K562 (cell line): ENCODE results near the gene NXPH4. TPM values are rescaled to one million over a fixed set of nuclear protein-coding genes. Genes with fewer than 3 reads are reported as not detected.

Experiments used
- C11orf30 ChIP-seq: fragments of 450-650 bp; IDR thresholded peaks from 2 replicates; pipeline ENCODE4 v1.6.1; 2016; ENCODE audit warnings: low read depth, mild to moderate bottlenecking
- CBFA2T2 ChIP-seq: fragments of 450-650 bp; conservative IDR thresholded peaks from 2 replicates; pipeline ENCODE4 v1.6.1; 2017; ENCODE audit warnings: mild to moderate bottlenecking
- CBFB ChIP-seq: sonication (generic); formaldehyde crosslinking; IDR thresholded peaks from 2 replicates; pipeline ENCODE4 v1.4.0; 2020; ENCODE audit warnings: mild to moderate bottlenecking, missing genetic modification reagents
- CHD4 ChIP-seq: fragments of 200-600 bp; sonication (generic); IDR thresholded peaks from 3 replicates; pipeline ENCODE4 v1.6.1; 2012; ENCODE audit warnings: low read depth, mild to moderate bottlenecking, mixed read lengths, low read length, inconsistent platforms; ENCODE audit not compliant: insufficient read depth, insufficient replicate concordance, poor library complexity, severe bottlenecking
- DEAF1 ChIP-seq: fragments of 450-650 bp; formaldehyde crosslinking; IDR thresholded peaks from 2 replicates; pipeline ENCODE4 v1.4.0; 2020; ENCODE audit warnings: mild to moderate bottlenecking, moderate library complexity
- GTF2F1 ChIP-seq: IDR thresholded peaks from 2 replicates; pipeline ENCODE4 v1.6.1; 2011; ENCODE audit warnings: low read depth, low read length, improper control_type of control experiment
- HDAC8 ChIP-seq: fragments of 450-650 bp; IDR thresholded peaks from 2 replicates; pipeline ENCODE4 v1.6.1; 2016; ENCODE audit warnings: mild to moderate bottlenecking, missing genetic modification characterization, moderate library complexity, missing compliant biosample characterization
- KDM1A ChIP-seq, 2 experiments: fragments of 450-650 bp; IDR thresholded peaks; 2 replicates each; pipeline ENCODE4 v1.6.1; 2016; ENCODE audit warnings: mild to moderate bottlenecking in 2 of 2
- KLF6 ChIP-seq: fragments of 250-450 bp; sonication (Bioruptor Pico); IDR thresholded peaks from 2 replicates; pipeline ENCODE4 v1.4.0; 2020; ENCODE audit warnings: mild to moderate bottlenecking, moderate library complexity, borderline replicate concordance
- MTA3 ChIP-seq: fragments of 450-650 bp; formaldehyde crosslinking; IDR thresholded peaks from 2 replicates; pipeline ENCODE4 v1.6.1; 2017; ENCODE audit warnings: mild to moderate bottlenecking, borderline replicate concordance
- NEUROD1 ChIP-seq: fragments of 150-350 bp; IDR thresholded peaks from 2 replicates; pipeline ENCODE4 v1.6.1; 2014; ENCODE audit warnings: borderline replicate concordance, low read length, low read depth; ENCODE audit not compliant: partially characterized antibody
- NFE2L1 ChIP-seq: fragments of 450-650 bp; IDR thresholded peaks from 2 replicates; pipeline ENCODE4 v1.6.1; 2016; ENCODE audit warnings: missing genetic modification characterization, low read depth, mild to moderate bottlenecking, missing compliant biosample characterization, moderate library complexity, borderline replicate concordance
- NRF1 ChIP-seq, 2 experiments: fragments of 450-650 bp; IDR thresholded peaks in 1 of 2; conservative IDR thresholded peaks in 1 of 2; 2 replicates each; pipeline ENCODE4 v1.6.1; 2014; ENCODE audit warnings: mild to moderate bottlenecking in 2 of 2
- RHOXF2B ChIP-seq: fragments of 250-450 bp; sonication (Bioruptor Pico); conservative IDR thresholded peaks from 2 replicates; pipeline ENCODE4 v1.5.1; 2021
- TCF7L2 ChIP-seq: fragments of 150-350 bp; IDR thresholded peaks from 2 replicates; pipeline ENCODE4 v1.6.1; 2016; ENCODE audit warnings: low read depth, mild to moderate bottlenecking, low read length, moderate library complexity
- TEAD4 ChIP-seq, 2 experiments: sonication (generic) in 1 of 2; formaldehyde crosslinking in 1 of 2; IDR thresholded peaks; 2 replicates each; pipeline versions ENCODE4 v1.6.1 to v1.8.0; 2012 to 2022; ENCODE audit warnings: borderline replicate concordance in 1 of 2, inconsistent platforms in 1 of 2, low read length in 1 of 2, mild to moderate bottlenecking in 1 of 2, missing genetic modification reagents in 1 of 2
- TFAM ChIP-seq: fragments of 250-450 bp; sonication (Bioruptor Pico); conservative IDR thresholded peaks from 2 replicates; pipeline ENCODE4 v1.5.0; 2021; ENCODE audit warnings: mild to moderate bottlenecking, moderate library complexity
- TRIM28 ChIP-seq: fragments of 450-650 bp; IDR thresholded peaks from 2 replicates; pipeline ENCODE4 v1.6.1; 2017
- ZNF12 ChIP-seq: sonication (generic); formaldehyde crosslinking; IDR thresholded peaks from 2 replicates; pipeline ENCODE4 v1.4.0; 2020; ENCODE audit warnings: mild to moderate bottlenecking, missing genetic modification reagents
- ZNF146 ChIP-seq: IDR thresholded peaks from one replicate; pipeline ENCODE4 v1.6.1; 2018; ENCODE audit warnings: missing compliant biosample characterization; ENCODE audit not compliant: unreplicated experiment
- ZNF184 ChIP-seq: sonication (generic); formaldehyde crosslinking; IDR thresholded peaks from 2 replicates; pipeline ENCODE4 v1.5.0; 2020; ENCODE audit warnings: missing genetic modification reagents
- ZNF695 ChIP-seq: fragments of 450-650 bp; formaldehyde crosslinking; IDR thresholded peaks from 2 replicates; pipeline ENCODE4 v1.4.0; 2020; ENCODE audit warnings: mild to moderate bottlenecking, moderate library complexity
- ZNF717 ChIP-seq: fragments of 250-450 bp; sonication (Bioruptor Pico); IDR thresholded peaks from 2 replicates; pipeline ENCODE4 v1.5.0; 2021
- polyA plus RNA-seq, 8 experiments: library from polyadenylated mRNA; depleted of rRNA in 4 of 8; stranded (reverse) in 5 of 8; unstranded in 3 of 8; fragments of >200 nt; fragmentation: Nextera tagmentation in 2 of 8; fragmentation: Illumina TruSeq in 1 of 8; extraction: Ambion mirVana in 2 of 8; extraction: Trizol in 1 of 8; gene quantifications; 2 replicates each; pipeline versions ENCODE4 v1.2.1 to v1.2.3, GENCODE V29; 2011 to 2014; ENCODE audit warnings: inconsistent platforms in 1 of 8, missing spikeins in 1 of 8
- total RNA-seq, 7 experiments: library from RNA; depleted of rRNA in 6 of 7; stranded (reverse); fragments of >200 nt in 6 of 7; fragmentation: Illumina TruSeq in 2 of 7; extraction: Trizol in 2 of 7; gene quantifications; 2 replicates each; pipeline versions ENCODE4 v1.2.1 to v1.2.3, GENCODE V29; 2011 to 2021; ENCODE audit warnings: low replicate concordance in 1 of 7
- TF ChIP-seq, protein P1 (sequence below): sonication (generic); formaldehyde crosslinking; IDR thresholded peaks from 2 replicates; pipeline ENCODE4 v1.8.0; 2022; ENCODE audit warnings: mild to moderate bottlenecking, missing genetic modification reagents

Gene NXPH4
- total and polyA plus RNA-seq, 9 of the 15 experiments (the other 6 are each of a cell fraction or from before 2014, with no cell fraction given), result 0.49 to 2.7 (median 1.1) TPM; not detected in 4

- no peak for TF ChIP-seq ZNF717 (CRISPR knock-in tag)
- no peak for TF ChIP-seq NEUROD1
- peak; percentile 97 to 98 for TF ChIP-seq NRF1 (conservative IDR thresholded peaks at IDR 0.05 in 1 of 2, IDR thresholded peaks at IDR 0.05 in 1 of 2)
- TF ChIP-seq HDAC8 (tag), result no peak
- no peak for TF ChIP-seq CBFA2T2
- no peak for TF ChIP-seq ZNF146
- TF ChIP-seq TFAM (CRISPR knock-in tag), result no peak
- TF ChIP-seq MTA3, result no peak
- TF ChIP-seq KLF6 (CRISPR knock-in tag), result no peak
- peak; percentile 71 for TF ChIP-seq ZNF12 (CRISPR knock-in tag)
- no peak for TF ChIP-seq RHOXF2B (CRISPR knock-in tag)
- TF ChIP-seq ZNF184 (CRISPR knock-in tag), result no peak
- no peak for TF ChIP-seq GTF2F1
- TF ChIP-seq CBFB (CRISPR knock-in tag), result 0 out of 2 replicates have a peak, but pooled peaks have one; percentile 30
- TF ChIP-seq NFE2L1 (tag), result no peak
- no peak for TF ChIP-seq TEAD4 (IDR thresholded peaks at IDR 0.05; ENCODE audit: low read length)
- TF ChIP-seq TEAD4 (CRISPR knock-in tag; IDR thresholded peaks at IDR 0.05; ENCODE audit: borderline replicate concordance), result no peak
- TF ChIP-seq, protein P1, sequence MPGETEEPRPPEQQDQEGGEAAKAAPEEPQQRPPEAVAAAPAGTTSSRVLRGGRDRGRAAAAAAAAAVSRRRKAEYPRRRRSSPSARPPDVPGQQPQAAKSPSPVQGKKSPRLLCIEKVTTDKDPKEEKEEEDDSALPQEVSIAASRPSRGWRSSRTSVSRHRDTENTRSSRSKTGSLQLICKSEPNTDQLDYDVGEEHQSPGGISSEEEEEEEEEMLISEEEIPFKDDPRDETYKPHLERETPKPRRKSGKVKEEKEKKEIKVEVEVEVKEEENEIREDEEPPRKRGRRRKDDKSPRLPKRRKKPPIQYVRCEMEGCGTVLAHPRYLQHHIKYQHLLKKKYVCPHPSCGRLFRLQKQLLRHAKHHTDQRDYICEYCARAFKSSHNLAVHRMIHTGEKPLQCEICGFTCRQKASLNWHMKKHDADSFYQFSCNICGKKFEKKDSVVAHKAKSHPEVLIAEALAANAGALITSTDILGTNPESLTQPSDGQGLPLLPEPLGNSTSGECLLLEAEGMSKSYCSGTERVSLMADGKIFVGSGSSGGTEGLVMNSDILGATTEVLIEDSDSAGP, result no peak
- no peak for TF ChIP-seq CHD4
- no peak for TF ChIP-seq TCF7L2
- no peak for TF ChIP-seq KDM1A (IDR thresholded peaks at IDR 0.05)
- no peak for TF ChIP-seq DEAF1 (CRISPR knock-in tag)
- TF ChIP-seq C11orf30, result no peak
- TF ChIP-seq ZNF695 (CRISPR knock-in tag), result no peak
- TF ChIP-seq TRIM28, result no peak
Measured at GRCh38 chr12:57229634-57230380, 13.2 kb downstream of the NXPH4 start, which contains the start of gene SHMT2 (continued).
